Cardiac muscle cell (in vitro differentiated cells and primary cell): Measurements from ENCODE around the gene BTAF1. TPM values are rescaled to one million over a fixed set of nuclear protein-coding genes. Genes with fewer than 3 reads are reported as not detected.
A peak's percentile ranks its signal among the peaks of the same experiment; 100 is the strongest.

Experiments used
- DNase-seq, 2 donors: peaks; one replicate each; pipeline versions ENCODE4 v3.0.0 to v3.0.0-alpha.2; 2010 to 2017; ENCODE audit warnings: low read depth in 1 of 2, low spot score in 1 of 2
- H3K27ac ChIP-seq: fragments of 200-600 bp; sonication (generic); 2 replicates; pipeline ENCODE4 v1.5.1; 2016
- H3K27me3 ChIP-seq: fragments of 200-600 bp; sonication (generic); 2 replicates; pipeline ENCODE4 v1.6.0; 2016; ENCODE audit warnings: control low read depth
- H3K36me3 ChIP-seq: fragments of 200-600 bp; sonication (generic); 2 replicates; pipeline ENCODE4 v1.5.1; 2016; ENCODE audit warnings: control low read depth
- H3K4me1 ChIP-seq: fragments of 200-600 bp; sonication (generic); 2 replicates; pipeline ENCODE4 v1.8.1; 2017; ENCODE audit warnings: low read depth, mild to moderate bottlenecking, mixed run types
- H3K4me3 ChIP-seq: fragments of 200-600 bp; sonication (generic); 2 replicates; pipeline ENCODE4 v1.5.1; 2016; ENCODE audit warnings: mild to moderate bottlenecking
- H3K9me3 ChIP-seq: fragments of 200-600 bp; sonication (generic); 2 replicates; pipeline ENCODE4 v1.5.1; 2017; ENCODE audit warnings: low read depth, mild to moderate bottlenecking, control low read depth
- polyA plus RNA-seq: library from polyadenylated mRNA; unstranded; fragments of >200 nt; fragmentation: Nextera tagmentation; extraction: Ambion mirVana; gene quantifications from 2 replicates; pipeline ENCODE4 v1.2.1, GENCODE V29; 2016
- total RNA-seq: library from RNA; depleted of rRNA; stranded (reverse); fragments of >200 nt; gene quantifications from 2 replicates; pipeline ENCODE4 v1.2.3, GENCODE V29; 2016
- TF ChIP-seq, protein P1 (sequence below): IDR thresholded peaks from 2 replicates; pipeline ENCODE4 v1.5.1; 2012; ENCODE audit warnings: low read depth, mild to moderate bottlenecking, low read length

Gene BTAF1
- total and polyA plus RNA-seq, 2 experiments from 2014 or later = 35.1 to 121 TPM

GRCh38 chr10:91930939-91931338 is 7.4 kb downstream of the BTAF1 start:
- Histone ChIP-seq H3K27me3 (no peaks in the 10 kb centered on the region), H3K27ac (peak overlapping the region; percentile 8), H3K4me1 (peaks cover 8% of the 10 kb centered on the region), H3K4me3 (no peak overlapping the region), H3K9me3 (no peaks in the 10 kb centered on the region), H3K36me3 (peaks cover 43% of the 10 kb centered on the region)
- TF ChIP-seq, protein P1, sequence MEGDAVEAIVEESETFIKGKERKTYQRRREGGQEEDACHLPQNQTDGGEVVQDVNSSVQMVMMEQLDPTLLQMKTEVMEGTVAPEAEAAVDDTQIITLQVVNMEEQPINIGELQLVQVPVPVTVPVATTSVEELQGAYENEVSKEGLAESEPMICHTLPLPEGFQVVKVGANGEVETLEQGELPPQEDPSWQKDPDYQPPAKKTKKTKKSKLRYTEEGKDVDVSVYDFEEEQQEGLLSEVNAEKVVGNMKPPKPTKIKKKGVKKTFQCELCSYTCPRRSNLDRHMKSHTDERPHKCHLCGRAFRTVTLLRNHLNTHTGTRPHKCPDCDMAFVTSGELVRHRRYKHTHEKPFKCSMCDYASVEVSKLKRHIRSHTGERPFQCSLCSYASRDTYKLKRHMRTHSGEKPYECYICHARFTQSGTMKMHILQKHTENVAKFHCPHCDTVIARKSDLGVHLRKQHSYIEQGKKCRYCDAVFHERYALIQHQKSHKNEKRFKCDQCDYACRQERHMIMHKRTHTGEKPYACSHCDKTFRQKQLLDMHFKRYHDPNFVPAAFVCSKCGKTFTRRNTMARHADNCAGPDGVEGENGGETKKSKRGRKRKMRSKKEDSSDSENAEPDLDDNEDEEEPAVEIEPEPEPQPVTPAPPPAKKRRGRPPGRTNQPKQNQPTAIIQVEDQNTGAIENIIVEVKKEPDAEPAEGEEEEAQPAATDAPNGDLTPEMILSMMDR = no peak
- DNase-seq = no peak

GRCh38 chr10:91931526-91932190 is 8.1 kb downstream of the BTAF1 start:
- H3K27ac ChIP-seq = no peak overlapping the region
- H3K9me3 ChIP-seq = no peaks in the 10 kb centered on the region

GRCh38 chr10:91932737-91933136 is 9.2 kb downstream of the BTAF1 start:
- peaks cover 55% of the 10 kb centered on the region for H3K36me3 ChIP-seq
- no peak overlapping the region for H3K4me3 ChIP-seq
- no peaks in the 10 kb centered on the region for H3K9me3 ChIP-seq
- peaks cover 8% of the 10 kb centered on the region for H3K4me1 ChIP-seq
- TF ChIP-seq, protein P1 = no peak
- no peak overlapping the region for H3K27ac ChIP-seq
- DNase-seq = no peak
- H3K27me3 ChIP-seq = no peaks in the 10 kb centered on the region

More at GRCh38 chr10:91931526-91932190, 8.1 kb downstream of the BTAF1 start:
- Histone ChIP-seq H3K4me1 (peaks cover 8% of the 10 kb centered on the region), H3K27me3 (no peaks in the 10 kb centered on the region), H3K4me3 (no peak overlapping the region), H3K36me3 (peaks cover 45% of the 10 kb centered on the region)
- TF ChIP-seq, protein P1 = no peak
- no peak for DNase-seq

DNA sequence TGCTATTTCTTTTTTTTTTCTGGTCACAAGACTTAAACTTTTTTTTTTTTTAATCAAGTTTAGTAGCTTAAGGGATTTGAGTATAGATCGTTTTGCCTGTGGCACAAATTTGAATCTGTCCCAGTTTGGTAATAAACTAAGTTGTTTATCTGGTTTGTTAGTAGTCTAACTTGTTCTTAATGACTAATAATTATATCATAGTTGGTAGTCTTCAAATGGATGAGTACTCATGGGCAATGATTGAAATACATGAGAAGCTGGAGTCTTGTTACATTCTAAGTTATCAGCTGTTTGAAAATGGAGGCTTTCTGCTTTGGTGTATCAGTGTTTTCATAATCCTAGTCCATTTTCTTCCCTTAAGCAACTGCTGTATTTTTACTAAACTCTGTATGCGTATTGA is 12.3 kb downstream of the BTAF1 start:
- DNase-seq = no peak
- peaks cover 69% of the 10 kb centered on the region for H3K36me3 ChIP-seq
- H3K4me1 ChIP-seq = no peaks in the 10 kb centered on the region
- no peaks in the 10 kb centered on the region for H3K9me3 ChIP-seq
- TF ChIP-seq, protein P1 = no peak
- H3K27ac ChIP-seq = no peak overlapping the region
- no peaks in the 10 kb centered on the region for H3K27me3 ChIP-seq
- H3K4me3 ChIP-seq = no peak overlapping the region

DNA sequence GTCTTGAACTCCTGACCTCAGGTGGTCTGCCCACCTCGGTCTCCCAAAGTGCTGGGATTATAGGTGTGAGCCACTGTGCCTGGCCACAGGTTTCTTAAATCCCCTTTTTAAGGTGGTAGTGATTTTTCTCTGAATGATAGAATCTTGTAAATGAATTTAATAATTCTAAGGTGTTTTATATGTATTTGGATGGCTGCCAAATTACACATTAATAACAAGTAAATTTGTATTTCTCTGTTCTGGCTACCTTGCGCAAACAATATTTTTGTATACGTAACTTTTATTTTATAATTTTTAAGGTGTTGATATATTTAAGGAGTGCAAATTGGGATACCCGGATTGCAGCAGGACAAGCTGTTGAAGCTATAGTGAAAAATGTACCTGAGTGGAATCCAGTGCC is 16.1 kb downstream of the BTAF1 start:
- no peaks in the 10 kb centered on the region for H3K27me3 ChIP-seq
- no peaks in the 10 kb centered on the region for H3K9me3 ChIP-seq
- H3K4me3 ChIP-seq = no peak overlapping the region
- TF ChIP-seq, protein P1 = no peak
- H3K27ac ChIP-seq = no peak overlapping the region
- H3K36me3 ChIP-seq = peaks cover 79% of the 10 kb centered on the region
- no peaks in the 10 kb centered on the region for H3K4me1 ChIP-seq
- DNase-seq = no peak
